Lower leg skin (tissue), 4 donors: ENCODE results near the gene GGT5. TPM values are rescaled to one million over a fixed set of nuclear protein-coding genes. Genes with fewer than 3 reads are reported as not detected.
A peak's percentile ranks its signal among the peaks of the same experiment; 100 is the strongest.
"Not testable (repeated sequence)": the region's sequence is repeated elsewhere in the genome, so short reads cannot be mapped to it uniquely, and the experiment has no call there.

ENCODE experiments used
- DNase-seq, 2 donors: peaks; one replicate each; pipeline ENCODE4 v3.0.0-alpha.2; 2019; ENCODE audit warnings: low spot score in 2 of 2
- H3K4me3 ChIP-seq: fragments of 200-600 bp; sonication (generic); 2 replicates; pipeline ENCODE4 v1.5.1; 2017; ENCODE audit warnings: mild to moderate bottlenecking, low read depth; ENCODE audit not compliant: poor library complexity, severe bottlenecking
- POLR2A ChIP-seq, 2 donors: fragments of 450-650 bp; IDR thresholded peaks; one replicate each; pipeline ENCODE4 v1.6.1; 2016 to 2017; ENCODE audit warnings: antibody characterized with exemption in 2 of 2, mild to moderate bottlenecking in 1 of 2, moderate library complexity in 1 of 2
- WGBS, 2 donors: methylation state at CpG; one replicate each; pipeline ENCODE4 v1.1.5; 2018; 5-methylcytosine and 5-hydroxymethylcytosine counted together
- intact Hi-C: fragments of 100-400 bp; cut with DNase I; formaldehyde crosslinking; loops from one replicate; pipeline ENCODE4 v1.15.0; 2023; ENCODE audit warnings: low total_unique reads
- total RNA-seq, 4 donors: library from RNA; depleted of rRNA; stranded (reverse); fragments of >200 nt; gene quantifications; one replicate each; pipeline ENCODE4 v1.1.0, GENCODE V29; 2016
- TF ChIP-seq, protein P1 (sequence below), 3 donors: fragments of 450-650 bp; IDR thresholded peaks; one replicate each; pipeline ENCODE4 v1.5.1; 2016; ENCODE audit warnings: antibody characterized with exemption in 3 of 3, mild to moderate bottlenecking in 3 of 3, moderate library complexity in 2 of 3

Gene GGT5
- total RNA-seq, 4 donors from 2014 or later = 9.7 to 54.4 (median 15.3) TPM

DNA sequence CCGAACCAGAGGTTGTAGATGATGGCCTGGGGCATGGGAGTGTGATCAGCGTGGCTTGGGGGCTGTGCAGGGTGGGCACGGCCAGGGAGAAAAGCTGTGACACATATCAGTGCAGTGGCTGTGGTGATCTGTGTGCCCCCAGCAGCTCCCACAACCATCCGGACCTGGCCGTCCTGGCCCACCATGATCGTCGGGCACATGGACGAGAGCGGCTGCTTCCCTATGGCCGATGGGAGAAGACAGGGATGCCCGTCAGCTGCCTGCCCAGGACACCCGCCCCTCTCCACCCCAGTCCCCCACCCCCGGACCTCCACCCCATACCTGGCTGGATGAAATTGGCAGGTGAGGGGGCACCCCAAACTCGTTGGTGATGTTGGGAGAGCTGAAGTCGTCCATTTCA is 3.7 kb upstream of the GGT5 start:
- not testable (repeated sequence) for H3K4me3 ChIP-seq, DNase-seq
- intact Hi-C loops = loop anchor here (5.0 kb wide), 1 partner anchor 61 kb away; no protein-coding TSS in a partner anchor
- WGBS, 2 donors = 94% methylated on average over 10 of the region's 15 CpGs; no CpG with 5 or more reads in 1 of the 2 donors

DNA sequence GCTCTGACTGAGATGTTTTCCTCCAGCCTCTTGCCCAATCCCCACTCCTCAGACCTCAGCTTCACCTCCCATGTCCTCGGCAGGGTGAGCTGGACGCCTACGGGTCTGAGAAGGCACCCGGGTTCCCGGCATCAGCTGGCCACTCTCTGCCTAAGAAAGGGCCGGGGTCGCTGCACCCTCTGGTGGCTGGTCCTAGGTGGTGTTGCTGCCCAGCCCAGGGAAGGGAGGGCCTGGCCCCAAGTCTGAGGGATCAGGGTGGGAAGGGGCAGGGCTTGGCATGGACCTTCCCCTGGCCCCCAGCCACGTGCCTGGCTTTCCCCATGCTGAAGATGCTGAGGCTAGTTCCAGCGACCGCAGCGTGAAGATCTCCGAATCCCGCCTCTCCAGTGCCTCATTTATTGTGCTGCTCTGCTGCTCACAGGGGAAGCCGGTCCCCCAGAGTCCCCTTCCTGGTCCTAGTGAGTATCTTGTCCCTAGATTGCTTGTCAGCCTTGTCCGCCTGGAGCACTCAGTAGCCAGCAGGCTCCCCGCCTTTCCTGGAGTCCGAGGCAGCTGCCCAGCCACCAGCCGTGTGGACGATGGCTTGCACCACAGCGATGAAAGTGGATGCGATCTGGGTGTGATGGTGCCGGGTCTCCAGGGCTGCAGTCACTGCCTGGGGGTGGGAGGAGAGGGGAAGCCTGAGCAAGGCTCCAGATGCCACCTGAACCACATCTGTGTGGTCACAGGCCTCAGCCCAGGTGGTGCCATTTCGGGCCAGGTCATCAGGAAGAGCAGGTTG is 2.9 kb upstream of the GGT5 start:
- intact Hi-C loops = loop anchor here (5.0 kb wide), 1 partner anchor 60 kb away; no protein-coding TSS in a partner anchor
- TF ChIP-seq, protein P1, sequence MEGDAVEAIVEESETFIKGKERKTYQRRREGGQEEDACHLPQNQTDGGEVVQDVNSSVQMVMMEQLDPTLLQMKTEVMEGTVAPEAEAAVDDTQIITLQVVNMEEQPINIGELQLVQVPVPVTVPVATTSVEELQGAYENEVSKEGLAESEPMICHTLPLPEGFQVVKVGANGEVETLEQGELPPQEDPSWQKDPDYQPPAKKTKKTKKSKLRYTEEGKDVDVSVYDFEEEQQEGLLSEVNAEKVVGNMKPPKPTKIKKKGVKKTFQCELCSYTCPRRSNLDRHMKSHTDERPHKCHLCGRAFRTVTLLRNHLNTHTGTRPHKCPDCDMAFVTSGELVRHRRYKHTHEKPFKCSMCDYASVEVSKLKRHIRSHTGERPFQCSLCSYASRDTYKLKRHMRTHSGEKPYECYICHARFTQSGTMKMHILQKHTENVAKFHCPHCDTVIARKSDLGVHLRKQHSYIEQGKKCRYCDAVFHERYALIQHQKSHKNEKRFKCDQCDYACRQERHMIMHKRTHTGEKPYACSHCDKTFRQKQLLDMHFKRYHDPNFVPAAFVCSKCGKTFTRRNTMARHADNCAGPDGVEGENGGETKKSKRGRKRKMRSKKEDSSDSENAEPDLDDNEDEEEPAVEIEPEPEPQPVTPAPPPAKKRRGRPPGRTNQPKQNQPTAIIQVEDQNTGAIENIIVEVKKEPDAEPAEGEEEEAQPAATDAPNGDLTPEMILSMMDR (IDR thresholded peaks at IDR 0.05) = peak in 1 of 3 donors; percentile 73
- TF ChIP-seq POLR2A (IDR thresholded peaks at IDR 0.05) = no peak
- DNase-seq = peak; percentile 87 to 98
- H3K4me3 ChIP-seq = no peak overlapping the region
- 13 to 37% methylated on average over 15 to 22 of the region's 23 CpGs for WGBS, 2 donors

DNA sequence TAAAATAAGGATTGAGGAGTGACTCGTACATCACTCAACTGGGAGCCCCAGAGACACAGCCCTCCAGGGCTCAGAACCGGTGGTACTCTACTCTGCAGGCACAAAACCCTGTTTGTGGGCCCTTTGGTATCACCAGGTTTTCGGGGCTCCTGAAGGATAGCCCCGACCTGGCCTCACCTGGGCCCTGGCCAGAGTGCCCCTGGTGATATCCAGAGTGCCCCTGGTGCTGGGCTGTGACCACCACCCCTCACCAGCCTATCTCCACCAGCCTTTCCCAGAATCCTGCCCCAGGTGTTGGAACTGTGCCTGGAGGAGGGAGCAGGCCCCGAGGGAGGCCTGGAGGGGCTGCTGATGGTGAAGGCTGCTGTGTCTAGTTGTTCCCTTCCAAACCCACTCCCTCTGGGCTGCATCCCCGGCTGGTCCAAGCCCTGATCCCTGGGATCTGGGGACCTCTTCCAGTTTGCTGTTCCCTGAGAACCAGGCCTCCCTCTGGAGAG is 2.2 kb upstream of the GGT5 start:
- 58 to 67% methylated on average over 6 of the region's 6 CpGs for WGBS, 2 donors
- DNase-seq = no peak
- intact Hi-C loops = loop anchor here (5.0 kb wide), 1 partner anchor 60 kb away; no protein-coding TSS in a partner anchor

DNA sequence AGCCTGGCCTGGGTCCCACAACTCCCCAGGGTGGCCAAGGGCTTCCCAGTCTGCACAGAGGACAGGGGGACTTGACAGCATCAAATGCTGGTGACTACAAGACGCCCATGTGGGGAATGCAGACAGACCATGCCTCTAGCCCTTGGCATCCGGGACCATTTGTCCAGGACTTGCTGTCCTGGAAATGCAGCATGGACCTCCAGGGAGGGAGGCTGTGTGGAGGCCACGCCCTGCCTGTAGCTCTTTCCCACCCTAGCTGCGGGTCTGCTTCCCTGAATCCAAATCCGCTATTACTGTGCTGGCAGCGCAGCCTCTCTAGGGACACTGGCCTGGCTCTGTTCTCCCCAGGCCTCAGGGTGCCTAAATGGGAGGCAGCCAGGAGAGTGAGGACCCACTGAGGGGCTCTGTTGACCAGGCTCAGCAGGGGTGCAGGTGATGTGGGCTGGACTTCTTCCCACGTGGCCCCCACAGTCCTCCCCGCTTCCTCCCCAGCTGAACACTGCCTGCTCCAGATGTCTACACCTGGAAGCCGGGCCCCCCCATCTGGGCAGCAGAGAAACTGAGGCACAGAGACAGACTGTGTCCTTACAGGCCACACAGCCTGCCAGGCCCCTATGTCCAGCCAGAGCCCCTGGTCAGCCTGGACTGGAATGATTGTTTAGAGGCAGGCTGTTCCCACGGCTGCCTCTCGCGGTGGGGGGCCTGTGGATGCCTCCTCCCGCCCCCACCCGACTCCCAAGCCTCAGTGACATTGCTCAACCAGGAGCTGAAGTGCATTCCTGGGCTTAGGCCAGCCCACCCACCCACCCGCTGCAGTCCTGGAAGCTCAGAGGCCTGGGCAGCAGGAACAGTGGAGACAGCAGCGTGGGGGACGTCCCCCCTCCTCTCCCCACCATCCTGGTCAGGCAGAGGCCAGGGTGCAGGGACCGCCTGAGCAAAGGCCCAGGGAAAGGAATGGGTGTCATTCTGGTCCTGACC is 991 bp upstream of the GGT5 start:
- WGBS, 2 donors = 62 to 65% methylated on average over 16 to 17 of the region's 18 CpGs
- not testable (repeated sequence) for H3K4me3 ChIP-seq
- peak; percentile 80 to 96 for DNase-seq
- intact Hi-C loops = loop anchor here (5.0 kb wide), 1 partner anchor 59 kb away; no protein-coding TSS in a partner anchor

More for the DNA sequence above, 2.2 kb upstream of the GGT5 start:
- H3K4me3 ChIP-seq = no peak overlapping the region
- TF ChIP-seq, protein P1 (IDR thresholded peaks at IDR 0.05) = no peak
- TF ChIP-seq POLR2A (IDR thresholded peaks at IDR 0.05) = no peak

DNA sequence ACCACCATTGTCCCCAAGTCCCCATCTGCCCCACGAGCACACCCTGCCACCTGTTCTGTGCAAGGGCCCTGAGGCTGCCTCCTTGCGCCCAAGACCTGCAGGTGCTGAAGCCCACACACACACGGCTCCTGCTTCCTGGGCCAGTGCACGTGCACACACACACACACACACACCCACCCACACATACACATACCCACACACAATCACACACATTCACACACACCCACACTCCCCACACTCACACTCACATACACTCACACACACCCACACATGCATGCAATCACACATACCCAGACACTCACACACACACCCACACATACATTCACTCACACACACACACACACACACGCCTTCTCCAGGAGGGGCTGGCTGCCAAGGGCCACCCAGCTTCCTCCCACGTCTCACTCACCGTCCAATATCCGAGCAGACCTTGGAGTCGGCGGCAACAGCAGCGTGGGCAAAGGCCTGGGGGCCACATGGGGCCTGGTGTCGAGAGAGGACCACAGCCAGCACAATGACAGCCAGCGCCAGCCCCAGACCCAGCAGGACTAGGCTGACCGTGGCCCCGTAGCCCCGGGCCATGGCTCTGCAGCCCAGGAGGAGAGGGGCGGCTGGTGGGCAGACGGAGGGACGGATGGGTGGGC is 616 bp downstream of the GGT5 start:
- H3K4me3 ChIP-seq = peak overlapping the region; percentile 20
- TF ChIP-seq, protein P1 (IDR thresholded peaks at IDR 0.05) = no peak
- no peak for TF ChIP-seq POLR2A (IDR thresholded peaks at IDR 0.05)
- intact Hi-C loops = no loop called here
- 49 to 53% methylated on average over 19 of the region's 19 CpGs for WGBS, 2 donors
- no peak for DNase-seq

DNA sequence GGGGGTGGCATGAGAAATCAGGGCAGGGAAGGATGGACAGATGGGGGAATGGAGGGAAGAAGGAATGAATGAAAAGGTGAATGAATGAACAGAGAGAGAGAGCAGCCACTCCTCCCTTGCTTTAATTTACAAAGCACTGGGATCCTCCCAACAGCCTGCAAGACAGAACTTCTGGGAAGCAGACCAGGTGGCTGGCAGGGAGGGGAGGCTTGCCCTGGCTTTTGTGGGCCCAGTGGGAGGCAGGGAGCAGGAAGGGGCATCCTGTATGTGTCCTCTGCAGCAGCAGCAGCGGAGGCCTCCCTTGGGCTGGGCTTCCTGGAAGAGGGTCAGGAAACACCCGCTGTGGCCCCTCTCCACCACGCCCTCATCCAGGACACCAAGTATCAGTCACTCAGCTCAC is 1.5 kb downstream of the GGT5 start:
- H3K4me3 ChIP-seq, intact Hi-C loops: not testable (repeated sequence)
- peak in 1 of 2 donors; percentile 91 for DNase-seq
- 14 to 41% methylated on average over 2 to 3 of the region's 3 CpGs for WGBS, 2 donors

DNA sequence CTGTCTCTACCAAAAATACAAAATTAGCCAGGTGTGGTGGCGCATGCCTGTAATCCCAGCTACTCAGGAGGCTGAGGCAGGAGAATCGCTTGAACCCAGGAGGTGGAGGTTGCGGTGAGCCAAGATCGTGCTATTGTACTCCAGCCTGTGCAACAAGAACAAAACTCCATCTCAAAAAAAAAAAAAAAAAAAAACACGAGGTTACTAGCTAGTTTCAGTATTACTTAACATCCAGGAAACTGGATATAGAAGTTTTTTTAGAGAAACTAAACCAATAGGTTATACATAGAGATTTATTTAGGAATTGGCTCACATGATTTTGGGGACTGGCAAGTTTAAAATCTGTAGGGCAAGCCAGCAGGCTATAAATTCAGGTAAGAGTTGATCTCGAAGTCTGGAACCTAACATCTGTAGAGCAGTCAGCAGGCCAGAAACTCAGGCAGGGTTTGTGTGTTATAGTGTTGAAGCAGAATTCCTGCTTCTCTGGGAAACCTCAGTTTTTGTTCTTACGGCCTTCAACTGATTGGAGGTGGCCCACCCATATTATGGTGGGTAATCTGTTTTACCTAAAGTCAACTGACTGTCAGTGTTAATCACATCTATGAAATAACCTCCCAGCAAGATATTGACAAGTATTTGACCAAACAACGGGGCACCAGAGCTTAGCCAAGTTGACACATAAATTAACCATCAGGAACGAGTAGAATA is 3.7 kb downstream of the GGT5 start:
- intact Hi-C loops, H3K4me3 ChIP-seq, DNase-seq: not testable (repeated sequence)
- 78% methylated on average over 9 of the region's 9 CpGs for WGBS, 2 donors
